ENCODE measurements around the gene MAS1L. TPM values are rescaled to one million over a fixed set of nuclear protein-coding genes. Genes with fewer than 3 reads are reported as not detected.
"Not testable (repeated sequence)": the region's sequence is repeated elsewhere in the genome, so short reads cannot be mapped to it uniquely, and the experiment has no call there.

The MAS1L gene
- total RNA-seq, 2 experiments from 2014 or later: not detected

DNA sequence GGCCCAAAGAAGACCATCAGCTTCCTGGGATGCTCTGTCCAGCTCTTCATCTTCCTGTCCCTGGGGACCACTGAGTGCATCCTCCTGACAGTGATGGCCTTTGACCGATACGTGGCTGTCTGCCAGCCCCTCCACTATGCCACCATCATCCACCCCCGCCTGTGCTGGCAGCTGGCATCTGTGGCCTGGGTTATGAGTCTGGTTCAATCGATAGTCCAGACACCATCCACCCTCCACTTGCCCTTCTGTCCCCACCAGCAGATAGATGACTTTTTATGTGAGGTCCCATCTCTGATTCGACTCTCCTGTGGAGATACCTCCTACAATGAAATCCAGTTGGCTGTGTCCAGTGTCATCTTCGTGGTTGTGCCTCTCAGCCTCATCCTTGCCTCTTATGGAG, 25.7 kb downstream of the MAS1L start:
- peaks cover 15% of the 10 kb centered on the region for H3K27me3 Mint-ChIP-seq (ENCODE audit: low read depth)
- DNase-seq: no peak
- no peak overlapping the region for H3K27ac Mint-ChIP-seq
- H3K36me3 Mint-ChIP-seq (ENCODE audit: low read depth): no peaks in the 10 kb centered on the region
- no peaks in the 10 kb centered on the region for H3K4me1 Mint-ChIP-seq (ENCODE audit: low read depth)
- intact Hi-C loops (cut with micrococcal nuclease): no loop called here
- no peaks in the 10 kb centered on the region for H3K9me3 Mint-ChIP-seq
- H3K4me3 Mint-ChIP-seq: no peak overlapping the region
- CTCF ChIA-PET: no interaction called here

DNA sequence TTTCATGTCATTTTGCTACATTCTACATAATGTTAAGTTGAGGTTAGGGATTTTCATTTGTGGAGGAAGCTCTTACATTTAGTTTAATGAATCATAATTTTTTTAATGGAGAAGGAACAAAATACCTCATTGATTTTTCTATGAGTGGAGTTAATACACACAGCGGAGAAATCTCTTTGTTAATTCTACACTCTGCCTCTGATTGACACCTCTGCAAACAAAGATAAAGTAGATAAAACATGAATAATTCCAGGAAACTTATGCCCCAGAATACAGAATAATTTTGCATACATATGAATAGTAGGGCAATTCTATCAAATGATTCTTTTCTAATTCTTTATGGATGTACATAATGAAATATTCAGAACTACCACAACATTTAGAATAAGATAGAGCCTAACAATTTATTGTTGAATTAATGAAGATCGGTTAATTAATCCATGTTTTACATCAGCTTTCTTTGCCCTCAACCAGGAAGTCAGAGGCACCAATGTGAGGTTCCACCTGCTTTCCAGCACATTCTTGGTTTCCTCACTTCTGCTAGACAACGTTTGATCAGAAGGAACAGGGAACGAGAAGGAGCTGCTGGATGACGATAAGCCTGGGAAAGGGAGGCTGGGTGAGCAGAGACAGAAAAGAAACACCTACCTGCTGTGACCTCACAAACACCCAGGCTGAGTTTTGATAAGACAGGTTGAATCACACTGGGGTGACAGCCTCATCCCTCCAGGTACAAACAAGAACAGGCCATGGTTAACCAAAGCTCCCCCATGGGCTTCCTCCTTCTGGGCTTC, 26.5 kb downstream of the MAS1L start:
- peaks cover 15% of the 10 kb centered on the region for H3K27me3 Mint-ChIP-seq (ENCODE audit: low read depth)
- H3K9me3 Mint-ChIP-seq: no peaks in the 10 kb centered on the region
- H3K36me3 Mint-ChIP-seq (ENCODE audit: low read depth): no peaks in the 10 kb centered on the region
- DNase-seq: no peak
- H3K4me1 Mint-ChIP-seq (ENCODE audit: low read depth): no peaks in the 10 kb centered on the region
- no peak overlapping the region for H3K4me3 Mint-ChIP-seq
- CTCF ChIA-PET: no interaction called here
- intact Hi-C loops (cut with micrococcal nuclease): no loop called here
- no peak overlapping the region for H3K27ac Mint-ChIP-seq

DNA sequence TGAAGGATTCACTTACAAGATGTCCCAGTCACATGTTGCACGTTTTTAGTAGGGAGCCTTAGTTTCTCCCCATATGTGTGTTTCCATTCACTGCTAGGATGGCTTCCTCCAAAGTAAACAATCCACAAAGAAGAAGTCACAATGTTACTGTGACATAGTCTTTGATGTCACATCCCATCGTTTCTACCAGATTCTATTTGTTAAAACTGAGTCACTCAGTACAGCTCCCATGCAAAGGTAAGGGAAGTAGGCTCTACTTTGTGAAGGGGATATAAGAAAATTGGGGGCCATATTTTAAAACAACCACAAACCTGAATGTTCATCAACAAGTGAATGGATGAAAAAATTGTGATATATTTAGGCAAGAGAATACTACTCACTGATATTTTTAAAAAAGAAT, 30.8 kb downstream of the MAS1L start, which contains the start of the genes OR11A1 and OR2H1:
OR11A1 (minus strand) TSS at position 101 of the 400 bp plus-strand sequence. CDS start 29,430 bp downstream, outside the sequence.
OR2H1 (plus strand) TSS at position 185 of the 400 bp plus-strand sequence. CDS start 4,615 bp downstream, outside the sequence.
- Mint-ChIP-seq H3K4me3 (no peak within 1 kb of the TSS), H3K27ac (no peak within 1 kb of the TSS), H3K27me3 (ENCODE audit: low read depth) (peaks cover 15% of the 10 kb centered on the region), H3K4me1 (ENCODE audit: low read depth) (no peaks in the 10 kb centered on the region), H3K36me3 (ENCODE audit: low read depth) (no peaks in the 10 kb centered on the region), H3K9me3 (no peaks in the 10 kb centered on the region)
- no peak for DNase-seq
- intact Hi-C loops (cut with micrococcal nuclease): no loop called here
- CTCF ChIA-PET: no interaction called here

DNA sequence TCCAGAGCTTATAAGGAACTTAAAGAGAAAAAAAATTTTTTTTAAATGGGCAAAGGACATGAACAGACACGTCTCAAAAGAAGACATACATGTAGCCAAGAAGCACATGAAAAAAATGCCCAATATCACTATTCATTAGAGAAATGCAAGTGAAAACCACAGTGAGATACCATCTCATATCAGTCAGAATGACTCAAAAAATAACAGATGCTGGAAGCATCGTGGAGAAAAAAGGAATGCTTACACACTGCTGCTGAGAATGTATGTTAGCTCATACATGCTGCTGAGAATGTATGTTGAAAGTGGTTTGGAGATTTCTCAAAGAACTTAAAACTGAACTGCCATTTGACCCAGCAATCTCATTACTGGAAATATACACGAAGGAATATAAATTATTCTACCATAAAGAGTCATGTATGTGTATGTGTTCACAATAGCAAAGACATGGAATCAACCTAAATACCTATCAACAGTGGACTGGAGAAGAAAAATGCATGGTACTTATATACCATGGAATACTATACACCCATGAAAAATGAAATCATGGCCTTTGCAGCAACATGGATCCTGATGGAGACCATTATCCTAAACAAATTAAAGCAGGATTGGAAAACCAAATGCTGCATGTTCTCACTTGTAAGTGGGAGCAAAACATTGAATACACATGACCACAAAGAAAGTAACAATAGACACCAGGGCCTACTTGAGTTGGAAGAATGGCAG, 36.1 kb downstream of the MAS1L start:
- no peaks in the 10 kb centered on the region for H3K4me1 Mint-ChIP-seq (ENCODE audit: low read depth)
- CTCF ChIA-PET: no interaction called here
- H3K36me3 Mint-ChIP-seq (ENCODE audit: low read depth): no peaks in the 10 kb centered on the region
- intact Hi-C loops (cut with micrococcal nuclease): no loop called here
- DNase-seq: no peak
- H3K27me3 Mint-ChIP-seq (ENCODE audit: low read depth): peaks cover 30% of the 10 kb centered on the region
- no peaks in the 10 kb centered on the region for H3K9me3 Mint-ChIP-seq
- no peak overlapping the region for H3K27ac Mint-ChIP-seq
- H3K4me3 Mint-ChIP-seq: no peak overlapping the region

DNA sequence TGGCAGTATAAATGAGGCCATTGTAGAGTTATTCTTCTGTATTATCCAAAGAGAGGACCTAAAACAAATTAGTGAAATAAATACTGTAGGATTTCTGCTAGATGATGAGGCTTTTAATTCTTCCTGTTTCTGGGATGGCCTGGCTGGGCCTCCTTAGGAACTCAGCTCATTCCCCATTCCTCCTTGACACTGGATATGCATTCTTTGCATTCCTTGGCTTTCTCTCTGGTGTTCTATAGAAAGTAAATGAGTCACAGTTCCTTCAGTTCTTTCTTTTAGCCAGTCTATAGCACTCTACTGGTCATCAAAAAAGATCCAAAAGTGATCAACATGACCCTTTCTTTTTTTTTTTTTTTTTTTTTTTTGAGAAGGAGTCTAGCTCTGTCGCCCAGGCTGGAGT, 40.1 kb downstream of the MAS1L start:
- H3K4me3 Mint-ChIP-seq: no peak overlapping the region
- no peak overlapping the region for H3K27ac Mint-ChIP-seq
- DNase-seq: no peak
- peaks cover 45% of the 10 kb centered on the region for H3K27me3 Mint-ChIP-seq (ENCODE audit: low read depth)
- CTCF ChIA-PET: no interaction called here
- intact Hi-C loops (cut with micrococcal nuclease): no loop called here
- H3K36me3 Mint-ChIP-seq (ENCODE audit: low read depth): no peaks in the 10 kb centered on the region
- no peaks in the 10 kb centered on the region for H3K9me3 Mint-ChIP-seq
- H3K4me1 Mint-ChIP-seq (ENCODE audit: low read depth): no peaks in the 10 kb centered on the region

DNA sequence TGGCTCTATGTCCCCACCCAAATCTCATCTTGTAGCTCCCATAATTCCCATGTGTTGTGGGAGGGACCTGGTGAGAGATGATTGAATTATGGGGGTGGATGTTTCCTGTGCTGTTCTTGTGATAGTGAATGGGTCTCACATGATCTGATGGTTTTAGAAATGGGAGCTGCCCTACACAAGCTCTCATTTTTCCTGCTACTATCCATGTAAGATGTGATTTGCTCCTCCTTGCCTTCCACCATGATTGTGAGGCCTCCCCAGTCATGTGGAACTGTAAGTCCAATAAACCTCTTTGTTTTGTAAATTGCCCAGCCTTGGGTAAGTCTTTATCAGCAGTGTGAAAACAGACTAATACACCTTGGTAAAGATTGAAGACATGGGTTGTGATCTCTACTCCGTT, 43.7 kb downstream of the MAS1L start:
- CTCF ChIA-PET; DNase-seq; H3K4me1 Mint-ChIP-seq (ENCODE audit: low read depth); intact Hi-C loops (cut with micrococcal nuclease); H3K27ac Mint-ChIP-seq; H3K36me3 Mint-ChIP-seq (ENCODE audit: low read depth); H3K9me3 Mint-ChIP-seq; H3K4me3 Mint-ChIP-seq: not testable (repeated sequence)
- peaks cover 40% of the 10 kb centered on the region for H3K27me3 Mint-ChIP-seq (ENCODE audit: low read depth)

DNA sequence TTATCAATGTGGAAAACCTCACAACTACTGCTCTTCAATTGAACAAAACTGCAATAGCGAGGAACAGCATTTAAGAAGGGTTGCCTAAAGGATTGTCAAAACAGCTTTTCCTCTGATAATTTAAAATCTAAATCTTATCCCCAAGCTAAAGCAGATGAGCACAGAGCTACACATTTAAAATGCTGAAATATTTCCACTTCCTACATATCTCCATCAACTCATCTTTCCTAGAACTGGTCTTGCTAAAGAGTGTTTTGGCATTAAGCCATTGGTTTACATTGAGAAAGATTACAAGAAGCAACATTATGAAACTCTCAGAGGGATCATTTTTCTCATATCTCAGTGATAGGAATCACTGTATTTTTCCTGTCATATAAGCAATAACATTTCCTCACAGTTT, 45.0 kb downstream of the MAS1L start:
- intact Hi-C loops (cut with micrococcal nuclease): no loop called here
- Mint-ChIP-seq H3K27me3 (ENCODE audit: low read depth) (peaks cover 35% of the 10 kb centered on the region), H3K4me1 (ENCODE audit: low read depth) (no peaks in the 10 kb centered on the region), H3K4me3 (no peak overlapping the region), H3K9me3 (no peaks in the 10 kb centered on the region), H3K27ac (no peak overlapping the region), H3K36me3 (ENCODE audit: low read depth) (no peaks in the 10 kb centered on the region)
- CTCF ChIA-PET: no interaction called here
- no peak for DNase-seq

DNA sequence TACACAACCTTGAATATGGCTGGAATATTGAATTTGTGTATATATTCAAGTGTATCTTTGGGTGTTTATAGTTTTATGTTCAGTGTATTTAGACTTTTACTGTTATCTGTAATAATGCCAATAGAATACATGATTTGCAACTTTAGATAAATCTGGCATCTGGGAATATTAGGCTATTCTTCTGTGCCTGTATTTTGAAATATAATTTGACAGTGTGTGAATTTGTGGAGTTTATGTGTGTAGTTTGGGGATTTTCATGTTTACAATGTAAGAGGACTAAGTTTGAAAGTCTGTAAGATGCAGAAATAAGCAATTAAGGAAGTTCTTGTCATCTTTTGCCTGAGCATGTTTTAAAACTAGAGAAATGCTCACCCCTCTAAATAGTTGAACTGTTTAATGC, 48.8 kb downstream of the MAS1L start, which contains the start of gene OR10C1:
OR10C1 (plus strand) TSS at position 301 of the 400 bp plus-strand sequence. CDS start 710 bp downstream, outside the sequence.
- intact Hi-C loops (cut with micrococcal nuclease): no loop called here
- no peak for DNase-seq
- no peaks in the 10 kb centered on the region for H3K4me1 Mint-ChIP-seq (ENCODE audit: low read depth)
- no peak within 1 kb of the TSS for H3K4me3 Mint-ChIP-seq
- CTCF ChIA-PET: no interaction called here
- no peak within 1 kb of the TSS for H3K27ac Mint-ChIP-seq
- peaks cover 37% of the 10 kb centered on the region for H3K27me3 Mint-ChIP-seq (ENCODE audit: low read depth)
- H3K36me3 Mint-ChIP-seq (ENCODE audit: low read depth): no peaks in the 10 kb centered on the region
- H3K9me3 Mint-ChIP-seq: no peaks in the 10 kb centered on the region

DNA sequence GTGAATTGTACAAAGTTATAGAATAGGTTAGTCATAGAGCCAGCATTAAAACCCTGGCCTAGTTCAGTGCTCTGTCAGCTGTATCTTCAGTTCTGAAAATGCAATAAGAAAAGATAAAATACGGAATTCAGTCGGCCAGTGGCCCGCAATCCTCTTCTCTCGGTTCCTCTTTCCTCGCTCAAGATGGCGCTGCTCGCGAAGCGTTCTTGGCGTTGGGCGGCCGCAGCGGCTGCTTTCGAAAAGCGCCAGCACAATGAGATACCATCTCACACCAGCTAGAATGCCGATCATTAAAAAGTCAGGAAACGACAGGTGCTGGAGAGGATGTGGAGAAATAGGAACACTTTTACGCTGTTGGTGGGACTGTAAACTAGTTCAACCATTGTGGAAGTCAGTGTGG, 51.0 kb downstream of the MAS1L start:
- intact Hi-C loops (cut with micrococcal nuclease); CTCF ChIA-PET; H3K27ac Mint-ChIP-seq; H3K4me3 Mint-ChIP-seq; H3K9me3 Mint-ChIP-seq; H3K36me3 Mint-ChIP-seq (ENCODE audit: low read depth); DNase-seq; H3K4me1 Mint-ChIP-seq (ENCODE audit: low read depth): not testable (repeated sequence)
- peaks cover 44% of the 10 kb centered on the region for H3K27me3 Mint-ChIP-seq (ENCODE audit: low read depth)

Other genes starting within 250 kb of the MAS1L start
- not detected for gene OR14J1, start 186.3 kb downstream of the MAS1L start, total RNA-seq
- gene OR5V1, start 119.1 kb downstream of the MAS1L start, total RNA-seq: not detected
- gene OR12D3, start 112.7 kb downstream of the MAS1L start, total RNA-seq: not detected
- not detected for gene OR12D2, start 92.3 kb downstream of the MAS1L start, total RNA-seq
- gene OR12D1, start 73.0 kb downstream of the MAS1L start, total RNA-seq: not detected
- not detected for gene OR10C1, start 48.6 kb downstream of the MAS1L start, total RNA-seq
- gene OR11A1, start 30.9 kb downstream of the MAS1L start, total RNA-seq: not detected
- gene OR2H1, start 30.8 kb downstream of the MAS1L start, total RNA-seq: not detected
- gene UBD, start 71.8 kb upstream of the MAS1L start, total RNA-seq: under 1 TPM in 1 of 2 experiments, not detected in 1; 0.31 TPM
- gene OR2H2, start 97.2 kb upstream of the MAS1L start, total RNA-seq: not detected
- 10 to 100 TPM in 1 of 2 experiments, 1 to 10 TPM in 1; 8.0 to 11.2 TPM for gene GABBR1, start 145.2 kb upstream of the MAS1L start, total RNA-seq
- not detected for gene MOG, start 169.1 kb upstream of the MAS1L start, total RNA-seq
- gene ZFP57, start 193.2 kb upstream of the MAS1L start, total RNA-seq: not detected
- gene HLA-F, start 235.5 kb upstream of the MAS1L start, total RNA-seq: 100 to 1,000 TPM; 282 to 310 TPM

Measured in activated naive CD4-positive, alpha-beta T cell treated with anti-CD3 and anti-CD28 coated beads for 36 hours (primary cell).